GM04504 (cell line): Measurements from ENCODE around the gene PXMP2.
"Not testable (repeated sequence)": the region's sequence is repeated elsewhere in the genome, so short reads cannot be mapped to it uniquely, and the experiment has no call there.

Experiments
- DNase-seq: peaks from one replicate; pipeline ENCODE4 v3.0.0-alpha.2; 2012; ENCODE audit warnings: low read depth

The PXMP2 gene

GRCh38 chr12:132753670-132754069 is 66.3 kb downstream of the PXMP2 start:
- not testable (repeated sequence) for DNase-seq

DNA sequence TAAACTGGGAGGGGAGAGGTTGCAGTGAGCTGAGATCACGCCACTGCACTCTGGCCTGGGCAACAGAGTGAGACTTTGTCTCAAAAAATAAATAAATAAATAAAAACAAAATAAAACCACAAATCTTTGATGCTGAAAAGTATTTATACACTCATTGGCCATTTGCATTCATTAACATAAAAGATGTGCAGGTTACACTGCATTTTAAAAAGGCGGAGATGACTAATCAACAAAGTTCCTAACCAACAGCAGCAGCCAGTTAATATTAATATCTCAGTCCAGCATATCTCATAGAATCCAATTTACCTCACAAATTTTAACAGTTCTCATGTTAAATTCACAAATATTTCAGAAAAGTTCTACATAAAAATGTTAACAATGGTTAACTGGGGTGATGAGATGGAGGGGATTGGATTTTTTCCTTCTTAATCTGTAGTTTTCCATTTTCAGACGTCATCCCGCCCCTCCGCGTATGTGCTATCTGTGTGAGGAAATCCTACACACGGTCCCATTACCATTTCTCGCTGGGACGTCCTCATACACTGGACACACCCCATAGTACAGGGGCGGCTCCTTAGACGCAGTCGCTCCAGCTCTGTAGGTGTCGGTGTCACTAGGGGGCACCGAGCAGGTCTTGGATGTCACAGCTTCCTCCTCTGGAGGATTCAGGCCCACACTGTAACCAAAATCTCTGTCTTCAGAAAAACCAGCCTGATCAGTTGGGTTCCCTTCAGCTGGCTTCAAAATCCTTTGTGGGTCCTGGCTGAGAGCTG is 67.0 kb downstream of the PXMP2 start:
- no peak for DNase-seq
